ENCODE measurements around the gene SERPINE2. TPM values are rescaled to one million over a fixed set of nuclear protein-coding genes. Genes with fewer than 3 reads are reported as not detected.

SERPINE2 gene
- total RNA-seq, 1 donor from 2014 or later: 69.1 TPM

GRCh38 chr2:223991611-223992010 is 47.5 kb downstream of the SERPINE2 start:
- H3K27me3 Mint-ChIP-seq (ENCODE audit: unreplicated experiment): no peaks in the 10 kb centered on the region
- no peak overlapping the region for H3K27ac Mint-ChIP-seq (ENCODE audit: unreplicated experiment)
- no peak for TF ChIP-seq CTCF (IDR thresholded peaks at IDR 0.05)
- H3K9me3 Mint-ChIP-seq (ENCODE audit: unreplicated experiment): no peaks in the 10 kb centered on the region
- H3K36me3 Mint-ChIP-seq (ENCODE audit: unreplicated experiment): peaks cover 6% of the 10 kb centered on the region
- DNase-seq (ENCODE audit: extremely low spot score, unreplicated experiment): no peak
- no peak overlapping the region for H3K4me3 Mint-ChIP-seq (ENCODE audit: unreplicated experiment)
- H3K4me1 Mint-ChIP-seq (ENCODE audit: unreplicated experiment): peaks cover 6% of the 10 kb centered on the region

DNA sequence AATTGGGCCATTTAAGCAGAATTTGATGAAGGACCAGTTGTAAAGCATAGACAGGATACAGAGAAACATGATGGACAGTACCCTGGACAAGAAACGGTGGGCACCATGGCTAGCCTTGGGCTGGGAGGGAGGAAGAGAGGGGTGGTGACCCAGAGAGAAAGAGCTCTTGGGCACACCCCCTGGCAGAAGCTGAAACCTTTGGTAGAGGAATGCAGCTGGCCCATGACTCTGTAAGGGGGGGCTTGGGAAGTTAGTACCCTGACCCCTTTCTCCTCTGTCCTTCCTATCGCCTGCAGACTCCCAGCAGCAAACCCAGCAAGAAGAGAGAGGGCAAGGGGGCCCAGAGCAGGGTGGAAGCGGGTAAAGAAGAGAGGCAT is 49.2 kb downstream of the SERPINE2 start:
- Mint-ChIP-seq H3K36me3 (ENCODE audit: unreplicated experiment) (peaks cover 4% of the 10 kb centered on the region), H3K27me3 (ENCODE audit: unreplicated experiment) (no peaks in the 10 kb centered on the region), H3K27ac (ENCODE audit: unreplicated experiment) (no peak overlapping the region), H3K4me1 (ENCODE audit: unreplicated experiment) (peaks cover 3% of the 10 kb centered on the region), H3K4me3 (ENCODE audit: unreplicated experiment) (no peak overlapping the region), H3K9me3 (ENCODE audit: unreplicated experiment) (no peaks in the 10 kb centered on the region)
- no peak for TF ChIP-seq CTCF (IDR thresholded peaks at IDR 0.05)
- DNase-seq (ENCODE audit: extremely low spot score, unreplicated experiment): no peak

DNA sequence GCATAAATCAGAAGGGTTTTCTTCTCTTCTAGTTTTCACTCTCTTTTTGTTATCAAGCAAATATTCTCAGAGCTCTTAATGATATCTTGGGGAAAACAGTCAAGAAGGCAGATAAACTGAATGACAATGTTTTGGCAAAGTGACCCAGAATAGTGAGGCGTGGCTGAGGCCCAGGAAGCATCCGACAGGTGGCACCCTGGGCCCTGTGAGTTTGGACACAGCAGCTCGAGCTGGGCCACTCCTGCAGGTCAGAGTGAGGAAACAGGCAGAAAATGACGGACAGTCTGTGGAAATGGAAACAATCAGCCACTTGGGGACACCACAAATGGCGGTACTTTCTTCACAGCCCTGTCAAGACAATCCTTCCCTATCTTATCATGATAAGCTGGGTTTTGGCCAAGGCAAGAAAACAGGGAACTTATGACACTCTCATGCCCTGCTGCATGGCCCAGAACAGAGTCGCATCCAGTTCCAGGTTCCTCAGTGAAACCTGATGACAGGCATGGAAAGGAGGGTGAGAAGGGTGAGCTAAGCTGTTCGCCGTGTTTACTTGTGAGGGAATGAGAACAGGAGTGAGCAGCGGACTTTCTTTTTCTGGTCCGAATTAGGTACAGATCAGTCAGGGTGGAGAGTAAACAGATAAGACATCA is 49.8 kb downstream of the SERPINE2 start:
- no peak for TF ChIP-seq CTCF (IDR thresholded peaks at IDR 0.05)
- Mint-ChIP-seq H3K4me1 (ENCODE audit: unreplicated experiment) (peaks cover 3% of the 10 kb centered on the region), H3K27me3 (ENCODE audit: unreplicated experiment) (no peaks in the 10 kb centered on the region), H3K36me3 (ENCODE audit: unreplicated experiment) (peaks cover 4% of the 10 kb centered on the region), H3K4me3 (ENCODE audit: unreplicated experiment) (no peak overlapping the region), H3K9me3 (ENCODE audit: unreplicated experiment) (no peaks in the 10 kb centered on the region), H3K27ac (ENCODE audit: unreplicated experiment) (no peak overlapping the region)
- DNase-seq (ENCODE audit: extremely low spot score, unreplicated experiment): no peak

- Mint-ChIP-seq H3K4me1 (ENCODE audit: unreplicated experiment) (peaks cover 7% of the 10 kb centered on the region), H3K36me3 (ENCODE audit: unreplicated experiment) (peaks cover 3% of the 10 kb centered on the region), H3K27me3 (ENCODE audit: unreplicated experiment) (no peaks in the 10 kb centered on the region), H3K9me3 (ENCODE audit: unreplicated experiment) (no peaks in the 10 kb centered on the region), H3K4me3 (ENCODE audit: unreplicated experiment) (no peak overlapping the region), H3K27ac (ENCODE audit: unreplicated experiment) (no peak overlapping the region)
- DNase-seq (ENCODE audit: extremely low spot score, unreplicated experiment): no peak
- no peak for TF ChIP-seq CTCF (IDR thresholded peaks at IDR 0.05)
These were observed 57.8 kb downstream of the SERPINE2 start for GRCh38 chr2:223981241-223981640.

DNA sequence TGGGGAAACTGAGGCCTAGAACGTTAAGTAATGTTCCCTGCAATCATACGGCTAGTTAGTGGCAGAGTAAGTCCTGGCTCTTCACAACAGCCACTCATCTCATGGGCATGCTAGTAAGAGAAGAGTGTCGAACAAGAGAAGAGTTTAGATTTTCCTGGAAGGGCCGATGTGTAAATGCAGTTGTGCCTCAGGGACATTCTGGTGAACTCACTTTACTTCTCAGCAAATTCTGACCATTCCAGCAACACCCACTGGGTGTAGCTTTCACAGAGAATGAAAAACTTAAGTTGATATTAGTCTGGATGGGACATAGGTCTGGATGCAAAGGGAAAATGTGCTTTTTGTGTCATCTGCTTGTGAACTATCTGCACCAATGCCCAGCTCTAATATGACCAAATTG is 58.3 kb downstream of the SERPINE2 start:
- peaks cover 7% of the 10 kb centered on the region for H3K4me1 Mint-ChIP-seq (ENCODE audit: unreplicated experiment)
- no peak overlapping the region for H3K4me3 Mint-ChIP-seq (ENCODE audit: unreplicated experiment)
- H3K36me3 Mint-ChIP-seq (ENCODE audit: unreplicated experiment): peaks cover under 1% of the 10 kb centered on the region
- no peaks in the 10 kb centered on the region for H3K9me3 Mint-ChIP-seq (ENCODE audit: unreplicated experiment)
- H3K27me3 Mint-ChIP-seq (ENCODE audit: unreplicated experiment): no peaks in the 10 kb centered on the region
- H3K27ac Mint-ChIP-seq (ENCODE audit: unreplicated experiment): no peak overlapping the region
- DNase-seq (ENCODE audit: extremely low spot score, unreplicated experiment): no peak
- TF ChIP-seq CTCF (IDR thresholded peaks at IDR 0.05): no peak

Data from osteocyte (in vitro differentiated cells).